Thyroid gland (tissue), 4 donors: Measurements from ENCODE around the gene MT4.
A peak's percentile ranks its signal among the peaks of the same experiment; 100 is the strongest.

Experiments
- CTCF ChIP-seq, 6 experiments: fragments of 200-600 bp in 3 of 6; fragments of 450-650 bp in 3 of 6; sonication (generic) in 3 of 6; IDR thresholded peaks; one replicate each; pipeline ENCODE4 v1.5.1; 2016 to 2019; ENCODE audit warnings: antibody characterized with exemption in 6 of 6, mild to moderate bottlenecking in 2 of 6, inconsistent platforms in 1 of 6, moderate library complexity in 1 of 6
- POLR2A ChIP-seq, 2 donors: fragments of 450-650 bp; IDR thresholded peaks; one replicate each; pipeline ENCODE4 v1.6.1; 2017; ENCODE audit warnings: antibody characterized with exemption in 2 of 2, mild to moderate bottlenecking in 2 of 2, moderate library complexity in 1 of 2

- peak in 1 of 6 experiments; percentile 19 for TF ChIP-seq CTCF (IDR thresholded peaks at IDR 0.05)
- TF ChIP-seq POLR2A (IDR thresholded peaks at IDR 0.05): peak in 1 of 2 donors; percentile 83
These were observed 52.6 kb downstream of the MT4 start for GRCh38 chr16:56617212-56618085.
